Lung (tissue), 12 donors: ENCODE data around the gene CSF2RB. TPM values are rescaled to one million over a fixed set of nuclear protein-coding genes. Genes with fewer than 3 reads are reported as not detected.

Experiments used
- ATAC-seq: fragments of 200-7000 bp; cut with Tn5 transposase; one replicate; pipeline ENCODE4 v1.9.1; 2020; ENCODE audit warnings: moderate number of reproducible peaks; ENCODE audit not compliant: insufficient read depth, low FRiP score
- DNase-seq, 3 donors: peaks; one replicate each; pipeline ENCODE4 v3.0.0-alpha.2; 2013 to 2017
- H3K27ac ChIP-seq, 2 donors: one replicate each; pipeline ENCODE4 v1.5.1; 2013; ENCODE audit warnings: mild to moderate bottlenecking in 2 of 2, moderate library complexity in 2 of 2, control low read depth in 1 of 2, inconsistent platforms in 1 of 2, low read depth in 1 of 2, low read length in 1 of 2
- H3K27me3 ChIP-seq, 3 donors: one replicate each; pipeline ENCODE4 v1.5.1; 2013; ENCODE audit warnings: low read length in 2 of 3; ENCODE audit not compliant: control insufficient read depth in 3 of 3, insufficient read depth in 3 of 3
- H3K36me3 ChIP-seq, 4 donors: one replicate each; pipeline ENCODE4 v1.5.1; 2013; ENCODE audit warnings: low read length in 4 of 4, mild to moderate bottlenecking in 1 of 4, moderate library complexity in 1 of 4; ENCODE audit not compliant: control insufficient read depth in 4 of 4, insufficient read depth in 4 of 4
- H3K4me1 ChIP-seq, 5 donors: one replicate each; pipeline ENCODE4 v1.5.1; 2013; ENCODE audit warnings: low read length in 5 of 5, mild to moderate bottlenecking in 2 of 5, moderate library complexity in 1 of 5; ENCODE audit not compliant: control insufficient read depth in 5 of 5, insufficient read depth in 5 of 5
- H3K4me3 ChIP-seq: one replicate; pipeline ENCODE4 v1.5.1; 2013; ENCODE audit warnings: mild to moderate bottlenecking, control low read depth, moderate library complexity
- H3K9ac ChIP-seq, 2 donors: one replicate each; pipeline ENCODE4 v1.5.1; 2013; ENCODE audit warnings: low read length in 2 of 2, control low read depth in 1 of 2; ENCODE audit not compliant: insufficient read depth in 1 of 2
- H3K9me3 ChIP-seq, 4 donors: one replicate each; pipeline ENCODE4 v1.5.1; 2013; ENCODE audit warnings: low read length in 3 of 4, mild to moderate bottlenecking in 1 of 4, moderate library complexity in 1 of 4; ENCODE audit not compliant: control insufficient read depth in 4 of 4, insufficient read depth in 3 of 4
- CTCF ChIP-seq: IDR thresholded peaks from 2 replicates; pipeline ENCODE4 v1.5.1; 2012; ENCODE audit warnings: mild to moderate bottlenecking; ENCODE audit errors: control extremely low read depth, extremely low read depth
- WGBS, 2 donors: extraction: QIAGEN DNeasy Blood & Tissue Kit; methylation state at CpG; one replicate each; pipeline ENCODE4 v1.1.7; 2013; 5-methylcytosine and 5-hydroxymethylcytosine counted together
- polyA plus RNA-seq, 2 donors: library from polyadenylated mRNA; stranded (reverse); fragments of 200-250 nt; gene quantifications; one replicate each; pipeline ENCODE4 v1.2.1, GENCODE V29; 2013
- total RNA-seq, 2 donors: library from RNA; depleted of rRNA in 1 of 2; stranded (reverse); fragments of >200 nt in 1 of 2; gene quantifications; one replicate each; pipeline ENCODE4 v1.2.1, GENCODE V29; 2014 to 2021
- donor health status: control.
- donor health status: control.
- donor health status: Bipolar disorder and iron deficiency.
- donor health status: healthy.
- donor health status: DM: yes; HTN: yes; CAD: no.

The CSF2RB gene
- total and polyA plus RNA-seq, 4 donors = 6.6 to 72.8 (median 20.6) TPM

DNA sequence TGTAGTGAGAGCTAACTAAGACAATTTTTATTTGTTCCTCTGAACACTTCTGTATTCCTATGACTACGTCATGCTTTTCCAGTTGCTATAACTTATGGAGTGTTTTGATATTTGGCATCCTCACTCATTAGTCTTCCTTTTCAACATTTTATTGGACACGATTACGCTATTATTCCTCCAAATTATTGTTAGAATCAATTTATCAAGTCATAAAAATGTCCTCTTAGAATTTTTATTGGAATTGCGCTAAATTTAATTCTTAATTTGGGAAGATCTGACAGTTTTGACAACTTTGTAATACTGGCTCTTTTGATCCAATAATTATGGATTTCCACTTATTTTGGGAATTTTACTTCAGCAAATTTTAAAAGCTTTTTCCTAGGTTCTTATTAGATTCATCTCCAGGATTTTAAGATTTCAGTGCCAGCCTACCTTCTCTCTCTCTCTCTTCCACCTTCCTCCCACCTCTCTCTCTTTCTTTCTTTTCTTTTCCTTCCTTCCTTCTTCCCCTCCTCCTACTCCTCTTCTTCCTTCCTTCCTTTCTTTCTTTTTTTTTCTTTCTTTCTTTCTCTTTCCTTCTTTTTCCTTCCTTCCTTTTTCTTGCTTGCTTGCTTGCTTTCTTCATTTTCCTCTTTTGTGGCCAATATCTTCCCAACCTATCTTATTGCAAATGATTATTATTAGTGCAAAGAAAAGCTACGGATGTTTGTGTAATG, 55.0 kb downstream of the CSF2RB start:
- peaks cover 0 to 2% (median 0%) of the 10 kb centered on the region in 4 donors for H3K9me3 ChIP-seq
- TF ChIP-seq CTCF = no peak
- H3K4me1 ChIP-seq = peaks cover 0 to 7% (median 0%) of the 10 kb centered on the region in 5 donors
- H3K27ac ChIP-seq = no peak overlapping the region
- no peak for DNase-seq
- WGBS, 2 donors = 86 to 87% methylated on average over 5 of the region's 5 CpGs
- H3K27me3 ChIP-seq = peaks cover 0 to 2% (median 0%) of the 10 kb centered on the region in 3 donors
- no peaks in the 10 kb centered on the region for H3K36me3 ChIP-seq
- no peak overlapping the region for H3K9ac ChIP-seq
- H3K4me3 ChIP-seq = no peak overlapping the region
- no peak for ATAC-seq

GRCh38 chr22:36971341-36972125, 58.1 kb downstream of the CSF2RB start:
- DNase-seq (no peak), ATAC-seq (no peak)
- Histone ChIP-seq H3K9ac (no peak overlapping the region), H3K4me3 (no peak overlapping the region), H3K9me3 (peaks cover 0 to 1% (median 0%) of the 10 kb centered on the region in 4 donors), H3K27me3 (peaks cover 0 to 3% (median 2%) of the 10 kb centered on the region in 3 donors), H3K27ac (no peak overlapping the region), H3K36me3 (no peaks in the 10 kb centered on the region), H3K4me1 (peaks cover 0 to 7% (median 0%) of the 10 kb centered on the region in 5 donors)
- no peak for TF ChIP-seq CTCF
- 77 to 83% methylated on average over 19 of the region's 19 CpGs for WGBS, 2 donors

DNA sequence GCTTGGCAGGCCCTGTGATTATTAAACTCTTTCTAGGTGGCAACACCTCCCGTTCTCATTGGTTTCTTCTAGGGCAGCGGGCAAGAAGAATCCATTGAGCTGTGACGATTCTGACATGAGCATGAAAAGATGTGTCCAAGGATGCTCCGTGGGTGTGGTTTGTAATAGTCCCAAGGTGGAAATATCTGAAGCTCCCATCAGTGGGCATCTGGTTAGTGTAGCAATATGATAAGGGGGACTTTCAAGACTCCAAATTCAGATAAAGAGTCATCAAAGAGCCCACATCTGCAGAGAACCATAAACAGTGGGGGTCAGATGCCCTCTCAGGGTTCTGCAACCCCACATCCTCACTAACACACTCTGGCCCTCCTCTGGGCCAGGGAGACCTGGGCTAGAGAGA, 63.2 kb downstream of the CSF2RB start:
- H3K4me3 ChIP-seq = no peak overlapping the region
- DNase-seq = no peak
- no peak for TF ChIP-seq CTCF
- H3K9ac ChIP-seq = no peak overlapping the region
- WGBS, 2 donors = 92 to 95% methylated on average over 4 of the region's 4 CpGs
- H3K36me3 ChIP-seq = no peaks in the 10 kb centered on the region
- no peak for ATAC-seq
- peaks cover 0 to 5% (median 0%) of the 10 kb centered on the region in 5 donors for H3K4me1 ChIP-seq
- H3K27ac ChIP-seq = no peak overlapping the region
- H3K9me3 ChIP-seq = no peaks in the 10 kb centered on the region
- peaks cover 0 to 3% (median 0%) of the 10 kb centered on the region in 3 donors for H3K27me3 ChIP-seq
